Liver (tissue), 3 donors: Measurements from ENCODE around the gene RTL9.

Experiments
- EGR1 ChIP-seq, 2 donors: IDR thresholded peaks; 2 replicates each; pipeline ENCODE4 v1.6.1; 2016 to 2018; ENCODE audit warnings: antibody characterized with exemption in 2 of 2, low read depth in 2 of 2
- GABPA ChIP-seq, 2 donors: IDR thresholded peaks in 1 of 2; conservative IDR thresholded peaks in 1 of 2; 2 replicates each; pipeline ENCODE4 v1.6.1; 2016; ENCODE audit warnings: antibody characterized with exemption in 2 of 2, mild to moderate bottlenecking in 1 of 2, moderate library complexity in 1 of 2
- HNF4G ChIP-seq: IDR thresholded peaks from 2 replicates; pipeline ENCODE4 v1.6.1; 2016; ENCODE audit warnings: antibody characterized with exemption
- RAD21 ChIP-seq, 2 donors: IDR thresholded peaks; 2 replicates each; pipeline ENCODE4 v1.6.1; 2016; ENCODE audit warnings: antibody characterized with exemption in 2 of 2, mild to moderate bottlenecking in 2 of 2
- SP1 ChIP-seq: IDR thresholded peaks from 2 replicates; pipeline ENCODE4 v1.6.1; 2018; ENCODE audit warnings: antibody characterized with exemption, mild to moderate bottlenecking
- TAF1 ChIP-seq: conservative IDR thresholded peaks from 2 replicates; pipeline ENCODE4 v1.6.1; 2016; ENCODE audit warnings: antibody characterized with exemption, mild to moderate bottlenecking
- YY1 ChIP-seq: IDR thresholded peaks from 2 replicates; pipeline ENCODE4 v1.6.1; 2016; ENCODE audit warnings: antibody characterized with exemption, mild to moderate bottlenecking
- TF ChIP-seq, protein P1 (sequence below): fragments of 150-350 bp; IDR thresholded peaks from 2 replicates; pipeline ENCODE4 v1.5.1; 2017; ENCODE audit warnings: improper control_type of control experiment, low read depth, low read length; ENCODE audit not compliant: missing input control
- TF ChIP-seq, protein P2 (sequence below): IDR thresholded peaks from 2 replicates; pipeline ENCODE4 v1.6.1; 2016; ENCODE audit warnings: antibody characterized with exemption, mild to moderate bottlenecking
- TF ChIP-seq, protein P3 (sequence below): IDR thresholded peaks from 2 replicates; pipeline ENCODE4 v1.6.1; 2016; ENCODE audit warnings: antibody characterized with exemption
- TF ChIP-seq, protein P4 (sequence below): IDR thresholded peaks from 2 replicates; pipeline ENCODE4 v1.6.1; 2016; ENCODE audit warnings: antibody characterized with exemption
- TF ChIP-seq, protein P5 (sequence below): IDR thresholded peaks from 2 replicates; pipeline ENCODE4 v1.6.1; 2016; ENCODE audit warnings: antibody characterized with exemption
- donor health status: healthy.
- donor health status: healthy.

DNA sequence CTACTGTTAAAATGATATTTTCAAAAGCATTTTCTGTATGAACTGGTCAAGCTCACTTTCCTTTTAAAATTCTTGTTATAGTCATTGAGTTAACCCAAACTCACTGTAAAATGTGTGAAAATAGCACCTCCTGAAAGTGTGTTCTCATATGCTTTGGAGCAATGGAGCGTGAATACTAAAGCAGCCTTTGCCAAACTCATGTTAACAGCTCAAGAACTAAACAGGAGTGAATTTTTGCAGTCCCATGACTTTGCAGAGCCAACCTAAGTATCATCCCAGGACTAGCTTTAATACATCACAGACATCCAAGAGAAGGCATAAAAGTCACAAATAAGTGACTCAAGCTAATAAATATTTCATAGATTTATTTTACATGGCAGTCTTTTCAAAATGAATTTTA is 43.1 kb upstream of the RTL9 start:
- TF ChIP-seq, protein P1, sequence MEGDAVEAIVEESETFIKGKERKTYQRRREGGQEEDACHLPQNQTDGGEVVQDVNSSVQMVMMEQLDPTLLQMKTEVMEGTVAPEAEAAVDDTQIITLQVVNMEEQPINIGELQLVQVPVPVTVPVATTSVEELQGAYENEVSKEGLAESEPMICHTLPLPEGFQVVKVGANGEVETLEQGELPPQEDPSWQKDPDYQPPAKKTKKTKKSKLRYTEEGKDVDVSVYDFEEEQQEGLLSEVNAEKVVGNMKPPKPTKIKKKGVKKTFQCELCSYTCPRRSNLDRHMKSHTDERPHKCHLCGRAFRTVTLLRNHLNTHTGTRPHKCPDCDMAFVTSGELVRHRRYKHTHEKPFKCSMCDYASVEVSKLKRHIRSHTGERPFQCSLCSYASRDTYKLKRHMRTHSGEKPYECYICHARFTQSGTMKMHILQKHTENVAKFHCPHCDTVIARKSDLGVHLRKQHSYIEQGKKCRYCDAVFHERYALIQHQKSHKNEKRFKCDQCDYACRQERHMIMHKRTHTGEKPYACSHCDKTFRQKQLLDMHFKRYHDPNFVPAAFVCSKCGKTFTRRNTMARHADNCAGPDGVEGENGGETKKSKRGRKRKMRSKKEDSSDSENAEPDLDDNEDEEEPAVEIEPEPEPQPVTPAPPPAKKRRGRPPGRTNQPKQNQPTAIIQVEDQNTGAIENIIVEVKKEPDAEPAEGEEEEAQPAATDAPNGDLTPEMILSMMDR = no peak
- TF ChIP-seq, protein P2, sequence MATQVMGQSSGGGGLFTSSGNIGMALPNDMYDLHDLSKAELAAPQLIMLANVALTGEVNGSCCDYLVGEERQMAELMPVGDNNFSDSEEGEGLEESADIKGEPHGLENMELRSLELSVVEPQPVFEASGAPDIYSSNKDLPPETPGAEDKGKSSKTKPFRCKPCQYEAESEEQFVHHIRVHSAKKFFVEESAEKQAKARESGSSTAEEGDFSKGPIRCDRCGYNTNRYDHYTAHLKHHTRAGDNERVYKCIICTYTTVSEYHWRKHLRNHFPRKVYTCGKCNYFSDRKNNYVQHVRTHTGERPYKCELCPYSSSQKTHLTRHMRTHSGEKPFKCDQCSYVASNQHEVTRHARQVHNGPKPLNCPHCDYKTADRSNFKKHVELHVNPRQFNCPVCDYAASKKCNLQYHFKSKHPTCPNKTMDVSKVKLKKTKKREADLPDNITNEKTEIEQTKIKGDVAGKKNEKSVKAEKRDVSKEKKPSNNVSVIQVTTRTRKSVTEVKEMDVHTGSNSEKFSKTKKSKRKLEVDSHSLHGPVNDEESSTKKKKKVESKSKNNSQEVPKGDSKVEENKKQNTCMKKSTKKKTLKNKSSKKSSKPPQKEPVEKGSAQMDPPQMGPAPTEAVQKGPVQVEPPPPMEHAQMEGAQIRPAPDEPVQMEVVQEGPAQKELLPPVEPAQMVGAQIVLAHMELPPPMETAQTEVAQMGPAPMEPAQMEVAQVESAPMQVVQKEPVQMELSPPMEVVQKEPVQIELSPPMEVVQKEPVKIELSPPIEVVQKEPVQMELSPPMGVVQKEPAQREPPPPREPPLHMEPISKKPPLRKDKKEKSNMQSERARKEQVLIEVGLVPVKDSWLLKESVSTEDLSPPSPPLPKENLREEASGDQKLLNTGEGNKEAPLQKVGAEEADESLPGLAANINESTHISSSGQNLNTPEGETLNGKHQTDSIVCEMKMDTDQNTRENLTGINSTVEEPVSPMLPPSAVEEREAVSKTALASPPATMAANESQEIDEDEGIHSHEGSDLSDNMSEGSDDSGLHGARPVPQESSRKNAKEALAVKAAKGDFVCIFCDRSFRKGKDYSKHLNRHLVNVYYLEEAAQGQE = no peak
- TF ChIP-seq, protein P3, sequence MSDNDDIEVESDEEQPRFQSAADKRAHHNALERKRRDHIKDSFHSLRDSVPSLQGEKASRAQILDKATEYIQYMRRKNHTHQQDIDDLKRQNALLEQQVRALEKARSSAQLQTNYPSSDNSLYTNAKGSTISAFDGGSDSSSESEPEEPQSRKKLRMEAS = no peak
- TF ChIP-seq, protein P4, sequence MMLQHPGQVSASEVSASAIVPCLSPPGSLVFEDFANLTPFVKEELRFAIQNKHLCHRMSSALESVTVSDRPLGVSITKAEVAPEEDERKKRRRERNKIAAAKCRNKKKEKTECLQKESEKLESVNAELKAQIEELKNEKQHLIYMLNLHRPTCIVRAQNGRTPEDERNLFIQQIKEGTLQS = no peak
- no peak for TF ChIP-seq SP1
- TF ChIP-seq, protein P5, sequence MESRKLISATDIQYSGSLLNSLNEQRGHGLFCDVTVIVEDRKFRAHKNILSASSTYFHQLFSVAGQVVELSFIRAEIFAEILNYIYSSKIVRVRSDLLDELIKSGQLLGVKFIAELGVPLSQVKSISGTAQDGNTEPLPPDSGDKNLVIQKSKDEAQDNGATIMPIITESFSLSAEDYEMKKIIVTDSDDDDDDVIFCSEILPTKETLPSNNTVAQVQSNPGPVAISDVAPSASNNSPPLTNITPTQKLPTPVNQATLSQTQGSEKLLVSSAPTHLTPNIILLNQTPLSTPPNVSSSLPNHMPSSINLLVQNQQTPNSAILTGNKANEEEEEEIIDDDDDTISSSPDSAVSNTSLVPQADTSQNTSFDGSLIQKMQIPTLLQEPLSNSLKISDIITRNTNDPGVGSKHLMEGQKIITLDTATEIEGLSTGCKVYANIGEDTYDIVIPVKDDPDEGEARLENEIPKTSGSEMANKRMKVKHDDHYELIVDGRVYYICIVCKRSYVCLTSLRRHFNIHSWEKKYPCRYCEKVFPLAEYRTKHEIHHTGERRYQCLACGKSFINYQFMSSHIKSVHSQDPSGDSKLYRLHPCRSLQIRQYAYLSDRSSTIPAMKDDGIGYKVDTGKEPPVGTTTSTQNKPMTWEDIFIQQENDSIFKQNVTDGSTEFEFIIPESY = no peak
- no peak for TF ChIP-seq TAF1
- TF ChIP-seq GABPA (IDR thresholded peaks at IDR 0.05 in 1 of 2, conservative IDR thresholded peaks at IDR 0.05 in 1 of 2) = no peak
- no peak for TF ChIP-seq HNF4G
- TF ChIP-seq RAD21 (IDR thresholded peaks at IDR 0.05) = no peak
- TF ChIP-seq YY1 = no peak
- no peak for TF ChIP-seq EGR1 (IDR thresholded peaks at IDR 0.05; ENCODE audit: low read depth in 2 of 2)
